Measurements from ENCODE around the gene BST2. TPM values are rescaled to one million over a fixed set of nuclear protein-coding genes. Genes with fewer than 3 reads are reported as not detected.

The BST2 gene, protein sequence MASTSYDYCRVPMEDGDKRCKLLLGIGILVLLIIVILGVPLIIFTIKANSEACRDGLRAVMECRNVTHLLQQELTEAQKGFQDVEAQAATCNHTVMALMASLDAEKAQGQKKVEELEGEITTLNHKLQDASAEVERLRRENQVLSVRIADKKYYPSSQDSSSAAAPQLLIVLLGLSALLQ
- total RNA-seq = not detected in 2 replicates
- long read RNA-seq = 0 reads

- no peaks in the 10 kb centered on the region for H3K27me3 Mint-ChIP-seq (ENCODE audit: low read depth)
- no peaks in the 10 kb centered on the region for H3K9me3 Mint-ChIP-seq
- H3K4me1 Mint-ChIP-seq = peaks cover 26% of the 10 kb centered on the region
- no peak within 1 kb of the TSS for H3K4me3 Mint-ChIP-seq
- no peaks in the 10 kb centered on the region for H3K36me3 Mint-ChIP-seq (ENCODE audit: low read depth)
- no peak within 1 kb of the TSS for H3K27ac Mint-ChIP-seq (ENCODE audit: unreplicated experiment)
- TF ChIP-seq, protein P1, sequence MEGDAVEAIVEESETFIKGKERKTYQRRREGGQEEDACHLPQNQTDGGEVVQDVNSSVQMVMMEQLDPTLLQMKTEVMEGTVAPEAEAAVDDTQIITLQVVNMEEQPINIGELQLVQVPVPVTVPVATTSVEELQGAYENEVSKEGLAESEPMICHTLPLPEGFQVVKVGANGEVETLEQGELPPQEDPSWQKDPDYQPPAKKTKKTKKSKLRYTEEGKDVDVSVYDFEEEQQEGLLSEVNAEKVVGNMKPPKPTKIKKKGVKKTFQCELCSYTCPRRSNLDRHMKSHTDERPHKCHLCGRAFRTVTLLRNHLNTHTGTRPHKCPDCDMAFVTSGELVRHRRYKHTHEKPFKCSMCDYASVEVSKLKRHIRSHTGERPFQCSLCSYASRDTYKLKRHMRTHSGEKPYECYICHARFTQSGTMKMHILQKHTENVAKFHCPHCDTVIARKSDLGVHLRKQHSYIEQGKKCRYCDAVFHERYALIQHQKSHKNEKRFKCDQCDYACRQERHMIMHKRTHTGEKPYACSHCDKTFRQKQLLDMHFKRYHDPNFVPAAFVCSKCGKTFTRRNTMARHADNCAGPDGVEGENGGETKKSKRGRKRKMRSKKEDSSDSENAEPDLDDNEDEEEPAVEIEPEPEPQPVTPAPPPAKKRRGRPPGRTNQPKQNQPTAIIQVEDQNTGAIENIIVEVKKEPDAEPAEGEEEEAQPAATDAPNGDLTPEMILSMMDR (conservative IDR thresholded peaks at IDR 0.05) = no peak
- DNase-seq (ENCODE audit: low read depth, low spot score) = no peak
Observed at GRCh38 chr19:17405250-17406045, at the start of gene BST2. TSS of gene BST2 (minus strand) at chr19:17405630. CDS start at chr19:17405575, 55 bp downstream.

DNA sequence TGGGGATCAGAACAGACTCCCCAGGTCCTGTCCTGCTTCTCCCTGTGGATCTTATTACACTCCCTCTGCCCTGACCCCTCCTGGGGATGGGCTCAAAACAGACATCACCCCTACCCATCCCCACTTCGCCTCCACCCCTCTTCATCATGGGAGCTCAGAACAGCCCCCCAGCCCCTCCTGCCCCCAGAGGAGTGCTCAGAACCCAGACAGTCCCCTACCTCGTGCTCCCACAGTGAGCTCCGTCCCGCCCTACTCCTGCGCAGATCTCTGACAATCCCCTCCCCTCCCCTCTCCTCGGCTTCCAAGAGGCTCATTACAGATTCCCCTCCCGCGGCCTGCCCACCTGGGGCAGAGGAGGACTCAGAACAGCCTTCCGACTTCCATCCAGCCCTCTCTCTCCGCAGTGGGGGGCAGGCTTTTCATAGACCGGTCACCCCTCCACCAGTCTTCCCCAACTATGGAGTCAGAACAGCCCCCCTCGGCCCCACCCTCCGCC, 49.2 kb upstream of the BST2 start:
- no peaks in the 10 kb centered on the region for H3K9me3 Mint-ChIP-seq
- no peak overlapping the region for H3K27ac Mint-ChIP-seq (ENCODE audit: unreplicated experiment)
- DNase-seq (ENCODE audit: low read depth, low spot score) = no peak
- peaks cover 8% of the 10 kb centered on the region for H3K4me1 Mint-ChIP-seq
- no peaks in the 10 kb centered on the region for H3K36me3 Mint-ChIP-seq (ENCODE audit: low read depth)
- H3K4me3 Mint-ChIP-seq = no peak overlapping the region
- H3K27me3 Mint-ChIP-seq (ENCODE audit: low read depth) = peaks cover 75% of the 10 kb centered on the region
- TF ChIP-seq, protein P1 (conservative IDR thresholded peaks at IDR 0.05) = no peak

DNA sequence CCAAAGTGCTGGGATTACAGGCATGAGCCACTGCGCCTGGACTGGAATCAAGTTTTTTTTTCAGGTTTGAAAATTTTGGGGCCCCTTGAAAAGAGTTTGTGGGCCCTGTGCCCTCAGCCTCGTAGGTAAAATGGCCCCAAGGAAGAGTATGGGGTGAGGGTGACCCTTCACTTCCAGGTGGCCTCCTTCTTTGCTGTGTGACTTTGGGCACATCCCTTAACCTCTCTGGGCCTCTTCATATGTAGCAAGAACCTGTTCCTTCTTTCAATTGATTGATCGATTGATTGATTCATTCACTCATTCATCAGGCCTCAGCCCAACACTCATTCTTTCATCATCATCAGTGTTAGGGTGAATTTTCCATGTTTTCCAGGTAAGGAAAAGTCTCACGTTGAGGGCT, 46.4 kb upstream of the BST2 start:
- no peak for DNase-seq (ENCODE audit: low read depth, low spot score)
- no peak overlapping the region for H3K27ac Mint-ChIP-seq (ENCODE audit: unreplicated experiment)

GRCh38 chr19:17450264-17451075, 45.0 kb upstream of the BST2 start:
- no peaks in the 10 kb centered on the region for H3K9me3 Mint-ChIP-seq
- DNase-seq (ENCODE audit: low read depth, low spot score) = no peak
- TF ChIP-seq, protein P1 (conservative IDR thresholded peaks at IDR 0.05) = no peak
- H3K4me1 Mint-ChIP-seq = peaks cover 4% of the 10 kb centered on the region
- H3K27ac Mint-ChIP-seq (ENCODE audit: unreplicated experiment) = no peak overlapping the region
- peak overlapping the region; percentile 1 for H3K4me3 Mint-ChIP-seq
- H3K36me3 Mint-ChIP-seq (ENCODE audit: low read depth) = no peaks in the 10 kb centered on the region
- peaks cover 55% of the 10 kb centered on the region for H3K27me3 Mint-ChIP-seq (ENCODE audit: low read depth)

More for the DNA sequence above, 46.4 kb upstream of the BST2 start:
- Mint-ChIP-seq H3K36me3 (ENCODE audit: low read depth) (no peaks in the 10 kb centered on the region), H3K4me3 (no peak overlapping the region), H3K4me1 (peaks cover 4% of the 10 kb centered on the region), H3K27me3 (ENCODE audit: low read depth) (peaks cover 67% of the 10 kb centered on the region), H3K9me3 (no peaks in the 10 kb centered on the region)
- TF ChIP-seq, protein P1 (conservative IDR thresholded peaks at IDR 0.05) = no peak
